Frontal cortex (tissue), 4 donors: ENCODE measurements around the gene VARS1. TPM values are rescaled to one million over a fixed set of nuclear protein-coding genes. Genes with fewer than 3 reads are reported as not detected.
"Not testable (repeated sequence)": the region's sequence is repeated elsewhere in the genome, so short reads cannot be mapped to it uniquely, and the experiment has no call there.

Experiments used
- DNase-seq, 2 donors: peaks; one replicate each; pipeline ENCODE4 v3.0.0; 2012; ENCODE audit warnings: low spot score in 2 of 2
- FAIRE-seq: peaks from 2 replicates; lab custom pipeline; 2012; peaks lifted over from hg19 to GRCh38; lab: Jason Lieb, UNC
- total RNA-seq: library from RNA; depleted of rRNA; stranded (reverse); fragments of >200 nt; gene quantifications from one replicate; pipeline ENCODE4 v1.2.3, GENCODE V29; 2014
- donor health status: control.
- donor health status: control.
- donor health status: control.

Gene VARS1
- total RNA-seq: 34.6 TPM

DNA sequence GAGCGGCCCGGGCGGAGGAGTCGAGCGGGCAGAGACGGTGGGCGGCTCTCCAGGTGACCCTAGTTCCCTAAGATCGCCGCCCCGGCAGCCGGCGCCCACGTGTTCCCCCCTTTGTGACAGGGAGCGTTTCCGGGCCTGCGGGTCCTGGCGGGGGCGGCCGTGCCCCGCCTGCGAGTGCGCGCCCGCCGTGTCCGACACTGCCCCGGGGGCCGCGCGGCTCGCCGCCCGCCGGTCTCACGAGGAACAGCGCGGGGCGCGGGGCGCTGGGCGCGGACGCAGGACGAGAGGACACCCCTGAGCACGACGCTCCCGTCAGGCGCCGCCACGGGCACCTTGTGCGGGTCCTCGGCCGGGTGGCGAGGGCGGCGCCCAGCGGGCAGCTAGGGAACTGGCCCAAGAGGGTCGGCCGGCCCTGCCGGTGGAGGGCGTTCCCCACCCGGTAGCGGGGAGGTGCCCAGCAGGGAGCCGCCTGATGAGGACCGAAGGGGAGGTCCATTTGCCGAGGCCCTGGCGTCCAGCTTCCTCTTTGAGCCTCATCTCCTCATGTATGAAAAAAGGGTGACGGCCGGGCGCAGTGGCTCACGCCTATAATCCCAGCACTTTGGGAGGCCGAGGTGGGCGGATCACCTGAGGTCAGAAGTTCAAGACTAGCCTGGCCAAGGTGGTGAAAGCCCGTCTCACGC lies at the start of gene VARS1:
TSS of gene VARS1 (minus strand) at position 137 of the 683 bp plus-strand sequence. CDS start 535 bp downstream, outside the sequence.
- DNase-seq (peak; percentile 95 to 96), FAIRE-seq (no peak)

DNA sequence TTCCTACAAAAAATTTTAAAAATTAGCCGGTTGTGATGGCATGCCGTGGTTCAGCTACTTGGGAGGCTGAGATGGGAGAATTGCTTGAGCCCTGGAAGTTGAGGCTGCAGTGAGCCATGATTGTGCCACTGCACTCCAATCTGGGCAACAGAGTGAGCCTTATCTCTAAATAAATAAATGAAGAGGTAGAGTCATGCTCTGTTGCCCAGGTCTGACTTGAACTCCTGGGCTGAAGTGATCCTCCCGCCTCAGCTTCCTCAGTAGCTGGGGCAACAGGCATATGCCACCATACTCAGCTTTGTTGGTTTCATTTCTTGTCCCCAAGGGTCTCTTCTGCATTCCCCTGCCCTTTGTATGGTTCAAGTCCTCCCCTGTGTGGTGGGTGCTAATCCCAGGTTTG lies 49.0 kb upstream of the VARS1 start:
- no peak for FAIRE-seq
- DNase-seq: no peak

DNA sequence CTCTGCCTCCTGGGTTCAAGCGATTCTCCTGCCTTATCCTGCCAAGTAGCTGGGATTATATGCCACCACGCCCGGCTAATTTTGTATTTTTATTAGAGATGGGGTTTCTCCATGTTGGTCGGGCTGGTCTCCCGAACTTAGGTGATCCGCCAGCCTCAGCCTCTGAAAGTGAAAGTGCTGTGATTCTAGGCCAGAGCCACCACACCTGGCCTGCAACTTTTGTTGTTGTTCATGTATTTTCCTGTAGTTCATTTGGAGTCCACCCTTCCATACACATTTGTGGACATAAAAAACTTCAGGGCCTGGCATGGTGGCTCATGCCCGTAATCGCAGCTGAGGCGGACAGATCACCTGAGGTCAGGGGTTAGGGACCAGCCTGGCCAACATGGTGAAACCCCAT lies 46.5 kb upstream of the VARS1 start:
- FAIRE-seq (no peak), DNase-seq (no peak)

DNA sequence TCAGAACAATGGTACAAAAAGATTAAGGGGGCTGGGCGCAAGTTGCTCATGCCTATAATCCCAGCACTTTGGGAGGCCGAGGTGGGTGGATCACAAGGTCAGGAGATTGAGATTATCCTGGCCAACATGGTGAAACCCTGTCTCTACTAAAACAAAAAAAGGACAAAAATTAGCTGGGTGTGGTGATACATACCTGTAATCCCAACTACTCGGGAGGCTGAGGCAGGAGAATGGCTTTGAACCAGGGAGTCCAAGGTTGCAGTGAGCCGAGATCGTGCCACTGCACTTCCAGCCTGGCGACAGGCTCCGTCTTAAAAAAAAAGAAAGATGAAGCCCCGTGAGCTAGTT lies 44.2 kb upstream of the VARS1 start:
- not testable (repeated sequence) for FAIRE-seq, DNase-seq

DNA sequence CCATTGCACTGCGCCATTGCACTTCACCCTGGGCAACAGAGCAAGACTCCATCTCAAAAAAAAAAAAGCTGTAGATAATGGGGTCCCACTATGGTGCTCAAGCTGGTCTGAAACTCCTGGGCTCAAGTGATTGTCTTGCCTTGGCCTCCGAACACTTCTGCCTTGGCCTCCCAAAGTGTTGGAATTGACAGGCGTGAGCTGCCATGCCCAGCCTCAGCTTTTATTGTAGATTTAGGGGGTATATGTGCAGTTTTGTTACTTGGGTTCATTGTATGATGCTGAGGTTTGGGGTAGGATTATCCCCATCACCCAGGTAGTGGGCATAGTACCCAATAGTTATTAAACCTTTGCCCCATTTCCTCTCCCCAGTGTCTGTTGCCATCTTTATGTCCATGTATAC lies 43.4 kb upstream of the VARS1 start:
- DNase-seq (no peak), FAIRE-seq (no peak)

DNA sequence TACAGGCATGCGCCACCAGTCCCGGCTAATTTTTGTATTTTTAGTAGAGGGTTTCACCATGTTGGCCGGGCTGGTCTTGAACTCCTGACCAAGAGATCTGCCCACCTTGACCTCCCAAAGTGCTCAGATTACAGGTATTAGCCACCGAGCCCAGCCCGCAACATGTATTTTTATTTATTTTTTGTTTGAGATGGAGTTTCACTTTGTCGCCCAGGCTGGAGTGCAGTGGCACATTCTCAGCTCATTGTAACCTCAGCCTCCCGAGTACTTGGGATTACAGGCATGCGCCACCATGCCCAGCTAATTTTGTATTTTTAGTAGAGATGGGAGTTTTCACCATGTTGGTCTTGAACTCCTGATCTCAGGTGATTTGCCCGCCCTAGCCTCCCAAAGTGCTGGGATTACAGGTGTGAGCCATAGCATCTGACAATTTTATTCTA lies 42.6 kb upstream of the VARS1 start:
- not testable (repeated sequence) for FAIRE-seq, DNase-seq

DNA sequence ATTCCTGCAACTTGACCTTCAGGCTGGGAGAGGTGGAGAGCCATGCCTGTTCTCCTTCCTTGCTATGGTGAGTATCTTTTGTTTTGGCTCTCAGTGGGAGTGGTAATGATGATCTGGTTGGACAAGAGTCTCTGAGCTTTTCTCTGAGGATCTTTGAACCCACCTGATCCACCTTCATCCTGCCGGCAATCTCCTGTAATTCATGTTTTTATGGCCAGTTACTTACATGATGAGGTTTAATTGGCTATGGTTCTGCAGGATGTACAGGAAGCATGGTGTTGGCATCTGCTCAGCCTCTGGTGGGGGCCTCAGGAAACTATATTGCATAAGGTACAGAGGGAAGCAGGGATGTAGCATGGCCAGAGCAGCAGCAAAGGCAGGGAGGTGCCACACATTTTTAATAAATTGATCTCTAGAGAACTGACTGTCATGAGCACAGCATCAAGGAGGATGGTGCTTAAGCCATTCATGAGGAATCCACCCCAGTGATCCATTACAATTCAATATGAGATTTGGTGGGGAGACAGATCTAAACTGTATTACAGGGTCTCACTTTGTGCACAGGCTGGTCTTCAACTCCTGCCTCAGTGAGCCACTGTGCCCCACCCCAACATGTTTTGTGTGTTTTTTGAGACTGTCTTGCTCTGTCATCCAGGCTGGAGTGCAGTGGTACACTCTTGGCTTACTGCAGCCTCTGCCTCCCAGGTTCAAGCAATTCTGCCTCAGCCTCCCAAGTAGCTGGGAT lies 42.0 kb upstream of the VARS1 start:
- DNase-seq (no peak), FAIRE-seq (no peak)

DNA sequence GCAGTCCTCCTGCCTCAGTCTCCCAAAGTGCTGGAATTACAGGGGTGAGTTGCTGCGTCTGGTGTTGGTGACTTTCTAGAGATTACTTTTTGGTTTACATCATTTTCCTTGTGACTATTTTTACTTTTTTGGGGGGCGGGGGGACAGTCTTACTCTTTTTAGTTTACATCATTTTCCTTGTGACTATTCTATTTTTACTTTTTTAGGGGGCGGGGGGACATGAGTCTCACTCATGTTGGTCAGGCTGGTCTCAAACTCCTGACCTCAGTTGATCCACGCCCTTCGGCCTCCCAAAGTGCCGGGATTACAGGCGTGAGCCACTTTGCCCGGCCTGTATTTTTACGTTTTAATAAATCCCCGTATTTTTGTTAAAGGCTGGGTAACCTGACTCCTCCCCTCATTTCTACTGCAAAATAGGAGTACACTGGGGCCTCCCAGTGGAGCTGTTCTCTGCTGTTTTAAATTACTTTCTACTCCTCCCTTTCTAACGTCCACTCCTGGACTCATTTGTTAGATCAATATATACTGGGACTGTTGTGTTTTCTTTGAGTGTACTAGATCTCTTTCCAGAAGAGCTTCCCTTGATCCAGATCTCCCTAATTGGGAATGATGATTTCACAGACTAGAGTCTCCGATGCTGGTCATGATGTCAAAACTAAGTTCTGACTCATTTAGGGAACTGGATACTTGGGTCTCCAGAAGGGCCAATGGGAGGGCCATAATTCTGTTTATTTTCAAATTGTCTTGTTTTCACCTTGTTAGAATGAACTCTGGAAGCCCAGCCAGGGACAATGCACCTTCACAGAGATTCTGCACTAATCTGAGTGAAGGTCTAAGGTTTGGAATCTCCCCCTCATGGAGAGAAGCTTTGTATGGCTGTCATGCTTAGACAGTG lies 41.2 kb upstream of the VARS1 start:
- DNase-seq (no peak), FAIRE-seq (no peak)

DNA sequence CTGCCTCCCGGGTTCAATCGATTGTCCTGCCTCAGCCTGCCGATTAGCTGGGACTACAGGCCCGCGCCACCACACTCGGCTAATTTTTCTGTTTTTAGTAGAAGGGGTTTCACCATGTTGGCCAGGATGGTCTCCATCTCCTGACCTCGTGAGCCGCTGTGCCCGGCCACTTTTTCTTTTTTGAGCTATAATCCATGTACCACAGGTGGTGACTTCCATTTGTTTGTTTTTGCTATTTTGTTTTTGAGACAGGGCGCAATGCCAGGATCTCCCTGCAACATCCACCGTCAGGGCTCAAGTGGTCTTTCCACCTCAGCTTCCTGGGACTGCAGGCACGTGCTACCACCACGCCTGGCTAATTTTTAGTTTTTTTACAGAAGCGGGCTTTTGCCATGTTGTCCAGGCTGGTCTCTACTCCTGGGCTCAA lies 40.5 kb upstream of the VARS1 start:
- no peak for DNase-seq
- no peak for FAIRE-seq

DNA sequence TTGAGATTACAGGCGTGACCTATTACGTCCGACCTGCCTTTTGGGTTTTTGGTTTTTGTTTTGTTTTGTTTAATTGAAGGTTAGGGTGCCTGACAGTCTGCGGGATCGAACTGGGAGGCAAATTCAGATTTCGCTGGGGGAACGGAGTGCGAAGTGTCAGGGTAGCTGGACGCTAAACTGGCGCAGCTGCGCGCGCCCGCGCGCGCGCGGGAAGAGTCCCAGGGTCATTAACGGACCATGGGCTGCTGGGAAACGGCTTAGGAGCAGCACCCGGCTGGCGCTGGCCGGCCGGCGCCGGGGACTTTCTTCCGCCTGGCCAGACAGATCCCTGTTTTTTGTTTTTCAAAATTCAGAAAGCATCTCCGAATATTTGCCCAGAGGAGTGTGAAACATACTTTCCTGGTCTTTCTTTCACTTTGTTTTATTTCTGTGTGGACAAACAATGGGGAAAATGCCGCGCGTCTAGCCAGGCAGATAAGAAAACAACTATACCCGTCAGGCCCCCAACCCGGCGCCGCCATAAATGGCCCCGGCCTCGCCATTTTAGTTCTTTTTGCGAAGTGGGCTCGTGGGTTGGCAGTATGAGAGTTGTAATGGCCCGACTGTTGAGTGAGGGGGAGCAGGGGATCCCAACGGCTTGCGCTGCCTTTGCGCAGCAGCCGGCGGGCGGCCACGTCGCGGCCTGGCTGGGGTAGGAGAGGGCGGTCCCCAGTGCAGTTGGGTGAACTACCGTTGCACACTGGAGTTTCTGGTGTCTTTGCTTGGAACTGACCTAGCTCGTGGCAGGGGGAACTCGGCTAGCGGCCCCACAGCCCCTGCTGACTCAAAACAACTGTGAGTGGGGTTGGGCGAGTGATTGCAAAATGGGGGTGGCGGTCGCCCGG lies 39.1 kb upstream of the VARS1 start:
- no peak for FAIRE-seq
- DNase-seq: peak; percentile 76 to 81

DNA sequence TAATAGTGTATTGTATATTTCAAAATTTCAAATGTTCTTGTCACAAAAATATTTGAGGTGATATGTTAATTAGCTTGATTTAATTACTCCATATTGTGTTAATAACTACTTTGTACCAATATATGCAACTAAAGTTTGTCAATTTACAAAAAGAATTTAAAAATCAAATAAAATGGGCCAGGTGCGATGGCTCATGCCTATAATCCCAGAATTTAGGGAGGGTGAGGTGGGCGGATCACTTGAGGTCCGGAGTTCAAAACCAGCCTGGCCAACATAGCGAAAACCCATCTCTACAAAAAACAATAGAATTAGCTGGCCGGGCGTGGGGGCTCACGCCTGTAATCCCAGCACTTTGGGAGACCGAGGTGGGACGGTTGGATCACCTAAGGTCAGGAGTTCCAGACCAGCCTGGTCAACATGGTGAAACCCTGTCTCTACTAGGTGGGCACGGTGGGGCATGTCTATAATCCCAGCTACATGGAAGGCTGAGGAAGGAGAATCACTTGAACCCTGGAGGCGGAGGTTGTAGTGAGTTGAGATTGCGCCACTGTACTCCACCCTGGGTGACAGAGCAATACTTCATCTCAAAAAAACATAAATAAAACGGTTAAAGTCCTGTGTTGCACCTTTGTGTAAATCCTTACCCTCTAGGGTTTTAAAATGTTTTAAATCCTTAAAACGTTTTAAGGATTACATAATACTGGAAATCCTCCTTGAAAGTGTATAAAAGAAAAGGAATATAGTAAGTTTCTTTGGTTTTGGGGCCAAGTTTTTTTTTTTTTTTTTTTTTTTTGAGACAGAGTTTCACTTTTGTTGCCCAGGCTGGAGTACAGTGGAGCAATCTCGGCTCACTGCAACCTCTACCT lies 36.0 kb upstream of the VARS1 start:
- DNase-seq (no peak), FAIRE-seq (no peak)

DNA sequence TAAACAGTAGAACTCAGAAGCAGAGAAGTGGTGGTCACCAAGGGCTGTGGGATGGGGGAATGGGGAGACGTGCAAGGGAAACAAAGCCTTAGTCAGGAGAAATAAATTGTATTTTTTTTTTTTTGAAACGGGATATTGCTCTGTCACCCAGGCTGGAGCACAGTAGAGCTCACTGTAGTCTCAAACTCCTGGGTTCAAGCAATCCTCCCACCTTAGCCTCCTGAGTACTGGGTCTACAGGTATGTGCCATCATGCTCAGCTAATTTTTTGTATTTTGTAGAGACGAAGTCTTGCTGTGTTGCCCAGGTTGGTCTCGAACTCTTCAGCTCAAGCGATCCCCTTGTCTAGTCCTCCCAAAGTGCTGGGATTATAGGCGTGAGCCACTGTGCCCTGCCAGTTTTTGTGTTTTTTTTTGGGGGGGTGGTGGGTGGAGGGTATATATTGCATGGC lies 35.4 kb upstream of the VARS1 start:
- DNase-seq (no peak), FAIRE-seq (no peak)

DNA sequence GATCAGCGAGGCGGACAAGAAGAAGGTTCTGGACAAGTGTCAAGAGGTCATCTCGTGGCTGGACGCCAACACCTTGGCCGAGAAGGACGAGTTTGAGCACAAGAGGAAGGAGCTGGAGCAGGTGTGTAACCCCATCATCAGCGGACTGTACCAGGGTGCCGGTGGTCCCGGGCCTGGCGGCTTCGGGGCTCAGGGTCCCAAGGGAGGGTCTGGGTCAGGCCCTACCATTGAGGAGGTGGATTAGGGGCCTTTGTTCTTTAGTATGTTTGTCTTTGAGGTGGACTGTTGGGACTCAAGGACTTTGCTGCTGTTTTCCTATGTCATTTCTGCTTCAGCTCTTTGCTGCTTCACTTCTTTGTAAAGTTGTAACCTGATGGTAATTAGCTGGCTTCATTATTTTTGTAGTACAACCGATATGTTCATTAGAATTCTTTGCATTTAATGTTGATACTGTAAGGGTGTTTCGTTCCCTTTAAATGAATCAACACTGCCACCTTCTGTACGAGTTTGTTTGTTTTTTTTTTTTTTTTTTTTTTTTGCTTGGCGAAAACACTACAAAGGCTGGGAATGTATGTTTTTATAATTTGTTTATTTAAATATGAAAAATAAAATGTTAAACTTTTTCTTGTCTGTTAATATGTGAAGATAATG lies 34.2 kb upstream of the VARS1 start:
- peak; percentile 6 for FAIRE-seq
- DNase-seq: no peak

DNA sequence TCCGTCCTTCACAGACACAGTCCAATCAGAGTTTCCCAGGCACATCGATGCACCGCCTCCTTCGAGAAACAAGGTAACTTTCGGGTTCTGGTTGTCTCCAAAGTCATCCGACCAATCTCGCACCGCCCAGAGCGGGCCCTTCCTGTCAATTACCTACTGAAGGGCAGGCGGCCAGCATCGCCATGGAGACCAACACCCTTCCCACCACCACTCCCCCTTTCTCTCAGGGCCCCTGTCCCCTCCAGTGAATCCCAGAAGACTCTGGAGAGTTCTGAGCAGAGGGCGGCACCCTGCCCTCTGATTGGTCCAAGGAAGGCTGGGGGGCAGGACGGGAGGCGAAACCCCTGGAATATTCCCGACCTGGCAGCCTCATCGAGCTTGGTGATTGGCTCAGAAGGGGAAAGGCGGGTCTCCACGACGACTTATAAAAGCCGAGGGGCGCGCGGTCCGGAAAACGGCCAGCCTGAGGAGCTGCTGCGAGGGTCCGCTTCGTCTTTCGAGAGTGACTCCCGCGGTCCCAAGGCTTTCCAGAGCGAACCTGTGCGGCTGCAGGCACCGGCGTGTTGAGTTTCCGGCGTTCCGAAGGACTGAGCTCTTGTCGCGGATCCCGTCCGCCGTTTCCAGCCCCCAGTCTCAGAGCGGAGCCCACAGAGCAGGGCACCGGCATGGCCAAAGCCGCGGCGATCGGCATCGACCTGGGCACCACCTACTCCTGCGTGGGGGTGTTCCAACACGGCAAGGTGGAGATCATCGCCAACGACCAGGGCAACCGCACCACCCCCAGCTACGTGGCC lies 31.9 kb upstream of the VARS1 start, which contains the start of gene HSPA1B:
TSS of gene HSPA1B (plus strand) at position 453 of the 794 bp plus-strand sequence. CDS start at position 666, 213 bp downstream.
- peak; percentile 92 for FAIRE-seq
- peak; percentile 83 to 92 for DNase-seq

DNA sequence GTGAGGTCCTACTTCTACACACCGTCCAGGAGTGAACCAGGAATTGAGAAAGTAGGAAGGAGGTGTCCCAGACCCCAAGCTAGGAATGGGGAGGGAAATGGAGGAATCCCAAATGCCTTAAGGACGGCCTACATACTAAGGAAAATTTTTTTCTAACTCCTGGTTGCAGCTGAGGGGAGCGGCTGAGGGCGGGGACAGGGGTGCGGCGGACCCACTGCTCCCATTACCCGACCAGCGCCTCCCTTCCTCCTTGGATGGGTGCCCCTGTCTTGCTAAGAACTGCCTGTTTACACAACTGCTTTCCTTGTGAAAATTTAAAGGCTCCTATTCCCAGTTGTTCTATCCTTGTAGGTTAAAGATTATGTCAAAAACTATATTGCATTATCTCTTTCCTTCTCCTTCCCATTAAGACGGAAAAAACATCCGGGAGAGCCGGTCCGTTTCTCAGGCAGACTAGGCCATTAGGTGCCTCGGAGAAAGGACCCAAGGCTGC lies 31.3 kb upstream of the VARS1 start:
- peak in 1 of 2 donors; percentile 44 for DNase-seq
- no peak for FAIRE-seq

DNA sequence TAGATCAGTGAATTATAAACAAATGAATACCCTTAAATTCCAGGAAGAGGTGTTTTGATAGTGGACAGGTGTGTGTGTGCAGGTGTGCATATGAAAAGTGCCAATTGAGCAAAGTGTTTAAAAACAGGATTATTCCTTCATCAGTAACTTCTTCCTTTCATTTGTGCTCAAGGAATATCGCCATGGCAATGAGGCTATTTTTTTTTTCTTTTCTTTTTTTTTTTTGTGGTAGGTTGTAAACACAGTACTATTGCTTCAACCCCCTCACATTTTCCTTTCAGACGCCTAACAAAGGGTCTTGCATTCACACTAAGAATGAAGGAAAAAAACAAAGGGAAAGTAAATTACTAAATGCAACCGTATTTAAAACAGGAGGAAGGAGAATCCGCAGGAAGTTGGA lies 30.0 kb upstream of the VARS1 start:
- no peak for DNase-seq
- no peak for FAIRE-seq
